HUES48 (cell line): ENCODE results near the gene GDF10.

ENCODE experiments used
- H3K27ac ChIP-seq: one replicate; pipeline ENCODE4 v1.7.0; 2013; ENCODE audit warnings: low read depth, low read length, inconsistent platforms
- H3K27me3 ChIP-seq: 2 replicates; pipeline ENCODE4 v1.6.1; 2013; ENCODE audit warnings: mild to moderate bottlenecking, low read length; ENCODE audit not compliant: control insufficient read depth, insufficient read depth
- H3K36me3 ChIP-seq: 2 replicates; pipeline ENCODE4 v1.6.1; 2013; ENCODE audit warnings: low read length; ENCODE audit not compliant: control insufficient read depth, insufficient read depth
- H3K4me1 ChIP-seq: 2 replicates; pipeline ENCODE4 v1.6.1; 2013; ENCODE audit warnings: mild to moderate bottlenecking, low read length; ENCODE audit not compliant: control insufficient read depth, insufficient read depth
- H3K4me3 ChIP-seq: 2 replicates; pipeline ENCODE4 v1.5.1; 2013; ENCODE audit warnings: mild to moderate bottlenecking, low read depth, low read length
- H3K9ac ChIP-seq: 2 replicates; pipeline ENCODE4 v1.6.1; 2013; ENCODE audit warnings: mild to moderate bottlenecking, low read depth, low read length, moderate library complexity
- H3K9me3 ChIP-seq: 2 replicates; pipeline ENCODE4 v1.6.1; 2013; ENCODE audit warnings: low read length; ENCODE audit not compliant: control insufficient read depth, insufficient read depth

Gene GDF10

DNA sequence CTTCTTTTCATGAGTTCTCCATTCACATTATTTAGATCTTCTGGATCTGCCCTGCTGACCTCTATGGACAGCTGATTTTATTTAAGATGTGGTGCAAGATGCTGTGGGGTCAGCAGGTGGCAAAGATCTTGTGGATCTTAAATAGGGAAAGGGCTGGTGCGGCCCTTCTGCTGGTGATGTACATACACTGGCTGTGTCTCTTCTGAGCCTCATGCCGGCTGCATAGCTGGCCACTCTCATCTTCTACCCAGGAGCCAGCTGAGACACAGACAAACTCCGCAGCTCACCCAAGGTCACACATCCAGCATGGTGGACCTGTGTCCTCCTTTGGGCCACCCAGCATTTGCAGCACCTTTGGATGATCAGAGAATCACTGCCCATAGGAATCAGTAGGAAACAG is 57.9 kb downstream of the GDF10 start:
- Histone ChIP-seq H3K4me1 (peaks cover 3% of the 10 kb centered on the region), H3K27me3 (no peaks in the 10 kb centered on the region), H3K4me3 (no peak overlapping the region), H3K9me3 (no peaks in the 10 kb centered on the region), H3K9ac (no peak overlapping the region), H3K36me3 (no peaks in the 10 kb centered on the region), H3K27ac (no peak overlapping the region)

DNA sequence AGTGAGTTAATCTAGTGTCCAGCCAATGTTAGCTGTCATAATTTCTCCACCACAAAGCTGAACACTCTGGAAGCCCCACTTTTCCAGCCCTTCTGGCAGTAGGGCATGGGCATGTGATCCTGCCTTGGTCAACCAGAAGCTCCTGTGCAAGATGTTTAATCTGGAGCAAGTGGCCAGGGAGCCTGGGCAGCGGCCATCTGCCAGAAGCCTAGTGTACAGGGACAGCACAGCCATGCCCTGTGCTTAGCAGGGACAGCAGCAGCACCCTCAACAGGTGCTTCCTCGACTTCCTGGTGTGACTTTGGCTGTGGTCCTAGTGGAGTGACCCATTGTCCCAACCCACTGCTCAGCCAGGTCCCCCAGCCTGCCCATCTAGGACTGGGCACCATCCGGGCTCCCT is 58.5 kb downstream of the GDF10 start:
- H3K9ac ChIP-seq, result no peak overlapping the region

DNA sequence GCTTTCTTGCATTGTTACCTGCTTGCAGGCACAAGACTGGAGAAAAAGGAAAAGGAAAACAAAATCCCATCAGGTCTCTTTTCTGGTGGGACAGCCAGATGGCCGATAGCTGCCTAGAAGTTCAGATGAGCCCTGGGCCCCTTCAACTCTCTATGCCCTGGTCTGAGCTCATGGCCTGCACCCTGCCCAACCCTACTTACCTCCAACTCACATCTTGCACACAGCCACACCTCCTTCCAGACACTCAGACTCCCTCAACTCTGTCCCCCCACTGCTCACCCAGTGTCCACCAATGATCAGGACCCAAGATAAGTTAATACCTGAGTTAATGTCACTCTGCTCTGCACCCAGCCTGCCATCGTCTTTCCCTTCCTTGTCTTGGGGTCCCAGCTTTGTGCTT is 59.1 kb downstream of the GDF10 start:
- Histone ChIP-seq H3K27me3 (no peaks in the 10 kb centered on the region), H3K9me3 (no peaks in the 10 kb centered on the region), H3K27ac (no peak overlapping the region), H3K4me3 (no peak overlapping the region), H3K9ac (no peak overlapping the region), H3K4me1 (peaks cover 3% of the 10 kb centered on the region), H3K36me3 (no peaks in the 10 kb centered on the region)

More for the DNA sequence above, 58.5 kb downstream of the GDF10 start:
- Histone ChIP-seq H3K27me3 (no peaks in the 10 kb centered on the region), H3K36me3 (no peaks in the 10 kb centered on the region), H3K27ac (no peak overlapping the region), H3K9me3 (no peaks in the 10 kb centered on the region), H3K4me1 (peaks cover 3% of the 10 kb centered on the region), H3K4me3 (no peak overlapping the region)

DNA sequence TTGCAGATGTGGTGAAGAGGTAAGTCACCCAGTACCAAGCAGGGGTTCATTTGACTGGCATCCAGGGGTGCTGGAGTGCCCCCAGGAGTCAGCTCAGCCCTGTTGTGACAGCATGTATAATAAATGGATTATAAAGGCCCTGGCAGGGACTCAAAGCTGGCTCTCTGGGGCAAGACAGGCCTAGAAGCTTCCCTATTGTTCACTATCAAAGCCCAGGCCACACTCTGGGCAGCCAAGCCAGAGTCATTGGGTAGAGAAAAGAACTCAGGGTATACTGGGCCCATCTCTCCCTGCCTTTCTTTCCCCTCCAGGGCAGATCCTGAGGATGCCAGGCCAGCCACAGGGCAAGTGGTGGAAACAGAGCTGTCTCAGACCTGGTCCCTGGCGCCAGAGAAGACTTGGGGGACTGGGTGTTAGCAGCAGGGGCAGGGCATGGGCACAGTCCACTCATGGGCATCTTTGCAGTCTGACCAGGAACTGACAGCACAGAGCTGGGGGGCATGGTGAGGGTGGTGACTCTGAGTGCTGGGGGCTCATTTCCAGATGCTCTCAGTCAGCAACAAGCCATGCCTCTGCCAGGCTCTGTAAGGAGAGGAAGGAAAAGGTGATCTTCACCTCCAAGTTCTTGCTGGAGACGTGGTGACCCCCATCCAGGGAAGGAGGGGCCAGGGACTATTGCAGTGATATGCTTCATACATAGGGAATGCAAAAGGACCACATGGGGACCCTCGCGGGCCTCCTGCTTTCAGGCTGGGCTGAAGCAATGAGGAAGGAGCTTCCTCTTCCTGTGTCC is 59.8 kb downstream of the GDF10 start:
- Histone ChIP-seq H3K27ac (no peak overlapping the region), H3K4me3 (no peak overlapping the region), H3K27me3 (no peaks in the 10 kb centered on the region), H3K36me3 (no peaks in the 10 kb centered on the region), H3K4me1 (peaks cover 8% of the 10 kb centered on the region), H3K9ac (no peak overlapping the region), H3K9me3 (no peaks in the 10 kb centered on the region)

DNA sequence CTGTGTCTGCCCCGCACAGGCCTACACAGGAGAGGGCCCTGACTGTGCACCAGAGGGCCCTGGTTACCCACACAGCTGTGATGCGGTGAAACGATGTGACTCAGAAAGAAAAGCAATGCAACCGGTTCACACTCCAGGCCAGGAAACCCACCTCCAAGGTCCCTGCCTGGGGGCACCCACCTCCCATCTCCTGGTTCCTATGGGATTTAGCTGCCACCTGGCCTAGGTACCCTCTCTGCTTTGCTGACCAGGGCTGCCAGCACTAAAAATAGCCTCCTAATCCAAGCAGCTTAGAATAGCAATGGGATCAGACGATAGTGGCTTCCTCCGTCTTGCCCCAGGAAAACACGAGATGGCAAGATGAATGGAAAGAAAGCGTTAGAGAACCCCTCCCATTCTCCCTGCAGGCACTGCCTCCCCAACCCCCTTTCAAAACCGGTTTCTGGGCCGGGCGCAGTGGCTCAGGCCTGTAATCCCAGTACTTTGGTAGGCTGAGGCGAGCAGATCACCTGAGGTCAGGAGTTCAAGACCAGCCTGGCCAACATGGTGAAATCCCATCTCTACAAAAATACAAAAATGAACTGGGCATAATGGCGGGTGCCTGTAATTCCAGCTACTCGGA is 60.5 kb downstream of the GDF10 start:
- H3K9me3 ChIP-seq, result no peaks in the 10 kb centered on the region
- H3K9ac ChIP-seq, result no peak overlapping the region
- peaks cover 8% of the 10 kb centered on the region for H3K4me1 ChIP-seq
- no peaks in the 10 kb centered on the region for H3K36me3 ChIP-seq
- H3K27me3 ChIP-seq, result no peaks in the 10 kb centered on the region
- no peak overlapping the region for H3K4me3 ChIP-seq
- H3K27ac ChIP-seq, result no peak overlapping the region

DNA sequence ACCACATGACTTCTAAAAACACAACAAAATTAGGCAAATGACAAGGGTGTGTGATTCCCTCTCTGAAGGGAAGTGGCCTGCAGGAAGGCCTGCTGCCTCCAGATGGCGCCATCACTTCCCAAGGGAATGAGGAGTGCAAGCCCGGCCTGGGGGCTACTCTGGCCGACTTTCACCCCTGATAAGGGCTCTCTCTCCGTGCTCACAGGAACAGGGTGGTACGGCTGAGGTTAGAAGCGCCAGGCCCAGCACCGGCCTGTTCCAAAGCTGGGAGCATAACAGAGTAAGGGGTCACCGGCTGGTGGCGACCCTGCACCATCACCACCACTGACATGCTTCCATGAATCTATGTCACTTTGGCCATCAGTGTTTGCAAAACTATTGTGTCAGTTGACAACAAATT is 61.3 kb downstream of the GDF10 start:
- H3K9ac ChIP-seq, result no peak overlapping the region
- no peaks in the 10 kb centered on the region for H3K27me3 ChIP-seq
- no peaks in the 10 kb centered on the region for H3K9me3 ChIP-seq
- no peak overlapping the region for H3K27ac ChIP-seq
- no peaks in the 10 kb centered on the region for H3K36me3 ChIP-seq
- no peak overlapping the region for H3K4me3 ChIP-seq
- H3K4me1 ChIP-seq, result peaks cover 8% of the 10 kb centered on the region

DNA sequence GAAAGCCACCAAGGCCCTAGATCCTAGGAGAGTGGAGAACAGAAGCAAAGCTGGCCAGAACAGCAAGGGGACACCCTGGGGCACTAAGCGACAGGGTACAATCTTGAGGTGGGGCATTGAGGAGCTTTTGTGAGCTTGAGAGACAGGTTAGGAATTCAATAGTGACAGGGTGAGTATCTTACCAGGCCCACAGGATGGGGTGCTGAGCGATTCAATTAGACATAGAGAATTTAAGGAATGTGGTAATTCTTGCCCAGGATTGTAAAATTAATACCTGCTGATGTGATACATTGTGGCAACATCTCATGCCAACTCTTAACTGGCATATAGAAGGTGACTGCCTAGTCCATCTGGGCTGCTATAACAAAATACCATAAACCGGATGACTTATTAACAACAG is 62.2 kb downstream of the GDF10 start:
- Histone ChIP-seq H3K27me3 (no peaks in the 10 kb centered on the region), H3K36me3 (peaks cover 4% of the 10 kb centered on the region; the same call in 1 of the 2 replicates), H3K4me3 (no peak overlapping the region), H3K9ac (no peak overlapping the region), H3K4me1 (peaks cover 8% of the 10 kb centered on the region), H3K27ac (no peak overlapping the region), H3K9me3 (no peaks in the 10 kb centered on the region)
